Effector memory CD8-positive, alpha-beta T cell (primary cell): ENCODE results near the gene LTO1.

Source experiments
- ATAC-seq: fragments of 150-1000 bp; cut with Tn5 transposase; replicated peaks from 2 replicates; pipeline ENCODE4 v1.10.0; 2021; ENCODE audit warnings: mild to moderate bottlenecking, moderate library complexity
- DNase-seq, 3 experiments: peaks; one replicate each; pipeline ENCODE4 v3.0.0; 2021
- H3K27ac Mint-ChIP-seq, 2 donors: one replicate each; pipeline ENCODE4 v1.8.0; 2022; ENCODE audit warnings: mild to moderate bottlenecking in 2 of 2, mixed read lengths in 2 of 2, moderate library complexity in 2 of 2
- H3K27me3 Mint-ChIP-seq, 2 donors: one replicate each; pipeline ENCODE4 v1.8.0; 2022; ENCODE audit warnings: mixed read lengths in 2 of 2
- H3K36me3 Mint-ChIP-seq: one replicate; pipeline ENCODE4 v1.8.0; 2022; ENCODE audit warnings: mild to moderate bottlenecking, moderate library complexity, mixed read lengths; ENCODE audit not compliant: insufficient read depth
- H3K4me1 Mint-ChIP-seq, 2 donors: one replicate each; pipeline ENCODE4 v1.8.0; 2022; ENCODE audit warnings: low read depth in 2 of 2, mixed read lengths in 2 of 2
- H3K4me3 Mint-ChIP-seq, 2 donors: one replicate each; pipeline ENCODE4 v1.8.0; 2022; ENCODE audit warnings: mild to moderate bottlenecking in 2 of 2, mixed read lengths in 2 of 2, moderate library complexity in 2 of 2
- H3K9me3 Mint-ChIP-seq, 2 donors: one replicate each; pipeline ENCODE4 v1.8.0; 2022; ENCODE audit warnings: mixed read lengths in 2 of 2

LTO1 gene

GRCh38 chr11:69655479-69656428, 19.4 kb downstream of the LTO1 start:
- H3K27me3 Mint-ChIP-seq: no peaks in the 10 kb centered on the region
- H3K4me3 Mint-ChIP-seq: no peak overlapping the region
- DNase-seq (no peak), ATAC-seq (no peak)
- no peak overlapping the region for H3K27ac Mint-ChIP-seq
- H3K9me3 Mint-ChIP-seq: no peaks in the 10 kb centered on the region
- H3K4me1 Mint-ChIP-seq: peaks cover 0 to 2% of the 10 kb centered on the region in 2 donors
- peaks cover 7% of the 10 kb centered on the region for H3K36me3 Mint-ChIP-seq

- H3K36me3 Mint-ChIP-seq: peaks cover 2% of the 10 kb centered on the region
- ATAC-seq (no peak), DNase-seq (no peak)
- H3K27ac Mint-ChIP-seq: no peak overlapping the region
- H3K9me3 Mint-ChIP-seq: no peaks in the 10 kb centered on the region
- no peaks in the 10 kb centered on the region for H3K27me3 Mint-ChIP-seq
- H3K4me3 Mint-ChIP-seq: no peak overlapping the region
- H3K4me1 Mint-ChIP-seq: no peaks in the 10 kb centered on the region
Measured at GRCh38 chr11:69654660-69655478, 20.3 kb downstream of the LTO1 start.

GRCh38 chr11:69654001-69654659, 21.0 kb downstream of the LTO1 start:
- no peak overlapping the region for H3K27ac Mint-ChIP-seq
- no peaks in the 10 kb centered on the region for H3K36me3 Mint-ChIP-seq
- DNase-seq (no peak), ATAC-seq (no peak)
- no peaks in the 10 kb centered on the region for H3K9me3 Mint-ChIP-seq
- H3K4me3 Mint-ChIP-seq: no peak overlapping the region
- no peaks in the 10 kb centered on the region for H3K27me3 Mint-ChIP-seq
- H3K4me1 Mint-ChIP-seq: no peaks in the 10 kb centered on the region

GRCh38 chr11:69653406-69653960, 21.7 kb downstream of the LTO1 start:
- DNase-seq (no peak), ATAC-seq (no peak)
- Mint-ChIP-seq H3K4me1 (no peaks in the 10 kb centered on the region), H3K4me3 (no peak overlapping the region), H3K36me3 (no peaks in the 10 kb centered on the region), H3K9me3 (no peaks in the 10 kb centered on the region), H3K27ac (no peak overlapping the region), H3K27me3 (no peaks in the 10 kb centered on the region)

- H3K4me3 Mint-ChIP-seq: no peak overlapping the region
- H3K36me3 Mint-ChIP-seq: no peaks in the 10 kb centered on the region
- H3K9me3 Mint-ChIP-seq: no peaks in the 10 kb centered on the region
- H3K27ac Mint-ChIP-seq: no peak overlapping the region
- DNase-seq: no peak
- H3K4me1 Mint-ChIP-seq: no peaks in the 10 kb centered on the region
- H3K27me3 Mint-ChIP-seq: no peaks in the 10 kb centered on the region
- ATAC-seq: no peak
Measured at GRCh38 chr11:69652999-69653398, 22.2 kb downstream of the LTO1 start.

GRCh38 chr11:69651834-69652620, 23.1 kb downstream of the LTO1 start:
- DNase-seq (no peak), ATAC-seq (no peak)
- Mint-ChIP-seq H3K27ac (no peak overlapping the region), H3K9me3 (no peaks in the 10 kb centered on the region), H3K36me3 (no peaks in the 10 kb centered on the region), H3K4me1 (no peaks in the 10 kb centered on the region), H3K27me3 (peaks cover 0 to 9% of the 10 kb centered on the region in 2 donors), H3K4me3 (no peak overlapping the region)

GRCh38 chr11:69650832-69651344, 24.3 kb downstream of the LTO1 start:
- Mint-ChIP-seq H3K36me3 (no peaks in the 10 kb centered on the region), H3K4me1 (no peaks in the 10 kb centered on the region), H3K4me3 (no peak overlapping the region), H3K9me3 (no peaks in the 10 kb centered on the region), H3K27me3 (peaks cover 0 to 12% of the 10 kb centered on the region in 2 donors), H3K27ac (no peak overlapping the region)
- ATAC-seq: no peak
- no peak for DNase-seq

GRCh38 chr11:69650081-69650831, 24.9 kb downstream of the LTO1 start:
- no peak overlapping the region for H3K27ac Mint-ChIP-seq

GRCh38 chr11:69649576-69649900, 25.6 kb downstream of the LTO1 start:
- DNase-seq (no peak), ATAC-seq (no peak)
- Mint-ChIP-seq H3K36me3 (no peaks in the 10 kb centered on the region), H3K9me3 (no peaks in the 10 kb centered on the region), H3K27ac (no peak overlapping the region), H3K4me1 (no peaks in the 10 kb centered on the region), H3K4me3 (no peak overlapping the region), H3K27me3 (peaks cover 0 to 20% of the 10 kb centered on the region in 2 donors)

More at GRCh38 chr11:69650081-69650831, 24.9 kb downstream of the LTO1 start:
- ATAC-seq: no peak
- DNase-seq: no peak
- Mint-ChIP-seq H3K4me3 (no peak overlapping the region), H3K9me3 (no peaks in the 10 kb centered on the region), H3K4me1 (no peaks in the 10 kb centered on the region), H3K36me3 (no peaks in the 10 kb centered on the region), H3K27me3 (peaks cover 0 to 18% of the 10 kb centered on the region in 2 donors)

- no peak for DNase-seq
- Mint-ChIP-seq H3K4me1 (peaks cover 0 to under 1% of the 10 kb centered on the region in 2 donors), H3K9me3 (no peaks in the 10 kb centered on the region), H3K4me3 (no peak overlapping the region), H3K27ac (no peak overlapping the region), H3K27me3 (peaks cover 0 to 20% of the 10 kb centered on the region in 2 donors), H3K36me3 (no peaks in the 10 kb centered on the region)
- ATAC-seq: no peak
Measured at GRCh38 chr11:69648679-69649575, 26.2 kb downstream of the LTO1 start.

GRCh38 chr11:69647761-69648497, 27.2 kb downstream of the LTO1 start:
- no peak for DNase-seq
- H3K9me3 Mint-ChIP-seq: no peaks in the 10 kb centered on the region
- ATAC-seq: no peak
- no peak overlapping the region for H3K27ac Mint-ChIP-seq
- H3K27me3 Mint-ChIP-seq: peaks cover 0 to 20% of the 10 kb centered on the region in 2 donors
- peaks cover 0 to 3% of the 10 kb centered on the region in 2 donors for H3K4me1 Mint-ChIP-seq
- H3K4me3 Mint-ChIP-seq: no peak overlapping the region
- no peaks in the 10 kb centered on the region for H3K36me3 Mint-ChIP-seq
